ENCODE measurements around the gene CZIB. TPM values are rescaled to one million over a fixed set of nuclear protein-coding genes. Genes with fewer than 3 reads are reported as not detected.

CZIB gene
- total RNA-seq: 58.0 TPM
- long read RNA-seq, transcript C1orf123-201 (8 exons, 1,085 nt): major isoform, 37 of 50 reads
- long read RNA-seq, transcript C1orf123-202 (7 exons, 1,009 nt): minor isoform, 5 of 50 reads
- long read RNA-seq, partial matches to known transcripts: 2 of 50 reads
- long read RNA-seq, other reads (novel, unspliced or antisense): 6 of 50 reads

DNA sequence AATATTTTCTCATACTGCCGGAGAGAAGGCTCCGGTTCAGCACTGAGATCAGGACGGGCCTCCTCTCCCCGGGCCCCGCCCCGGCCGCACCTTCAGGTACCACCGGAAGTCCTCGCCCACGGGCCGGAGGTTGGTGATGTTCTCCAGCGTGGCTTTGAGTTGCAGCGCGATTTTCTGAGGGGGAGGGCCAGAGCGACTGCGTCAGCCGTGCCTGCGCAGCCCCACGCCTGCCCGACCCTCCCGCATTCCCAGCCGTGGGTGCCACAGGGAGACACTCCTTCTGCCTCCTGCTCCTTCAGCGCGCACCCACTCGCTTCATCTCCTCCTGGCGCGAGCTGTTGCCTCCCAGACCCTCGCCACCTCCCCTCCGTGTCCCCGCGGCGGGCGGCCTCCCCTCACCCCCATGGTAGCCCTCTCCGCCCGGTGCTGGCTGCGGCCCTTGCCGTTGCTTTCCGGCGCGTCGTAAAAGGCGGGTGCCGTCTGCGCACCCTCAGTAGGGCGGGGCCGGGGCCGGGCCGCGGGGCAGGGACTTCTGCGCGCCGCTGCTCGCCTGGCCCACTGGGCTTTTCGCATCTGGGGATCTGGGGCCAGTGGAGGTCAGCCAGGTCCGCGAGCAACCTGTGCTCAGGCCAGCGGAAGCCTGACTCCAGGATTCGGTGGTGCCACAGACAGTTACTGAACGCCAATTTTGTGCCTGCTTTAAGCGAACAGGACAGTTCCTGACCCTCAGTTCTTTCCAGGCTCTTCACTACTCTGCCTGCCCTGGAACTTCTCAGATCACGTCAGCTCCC is at the start of gene CZIB:
Gene CZIB, minus strand, starts transcription at position 464 of the 791 bp plus-strand sequence. Its CDS starts 59 bp downstream, at position 405.
- Histone ChIP-seq H3K27me3 (no peaks in the 10 kb centered on the region), H3K36me3 (peaks cover 13% of the 10 kb centered on the region), H3K4me1 (no peaks in the 10 kb centered on the region), H3K4me3 (peak within 1 kb of the TSS; percentile 68), H3K27ac (peak within 1 kb of the TSS; percentile 96), H3K9me3 (no peaks in the 10 kb centered on the region)
- TF ChIP-seq CTCF (IDR thresholded peaks at IDR 0.05): no peak
- peak; percentile 99 for DNase-seq
- intact Hi-C loops (cut with DNase I): no loop called here
- peak; percentile 98 for ATAC-seq

DNA sequence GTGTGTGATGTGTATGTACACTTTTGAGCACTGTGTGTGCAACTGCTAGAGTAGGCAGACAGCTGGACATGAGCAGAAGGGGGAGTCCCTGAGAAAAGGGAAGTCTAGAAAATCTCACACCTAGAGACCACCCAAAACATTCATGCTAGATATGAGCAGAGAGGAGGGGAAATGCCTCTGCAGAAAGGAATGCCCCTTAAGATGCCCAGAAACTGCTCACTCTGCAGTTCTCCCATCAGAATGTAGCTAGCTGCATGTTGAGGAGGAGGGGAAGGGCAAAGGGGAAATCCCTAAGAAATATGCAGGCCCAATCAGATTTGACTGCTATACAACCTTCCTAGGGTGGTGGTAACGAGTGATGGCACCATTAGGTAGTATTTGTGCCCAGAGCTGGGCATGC is 49.7 kb upstream of the CZIB start:
- Histone ChIP-seq H3K27me3 (no peaks in the 10 kb centered on the region), H3K27ac (no peak overlapping the region), H3K4me1 (no peaks in the 10 kb centered on the region), H3K9me3 (no peaks in the 10 kb centered on the region), H3K4me3 (no peak overlapping the region), H3K36me3 (no peaks in the 10 kb centered on the region)
- intact Hi-C loops (cut with DNase I): no loop called here
- ATAC-seq (no peak), DNase-seq (no peak)
- no peak for TF ChIP-seq CTCF (IDR thresholded peaks at IDR 0.05)

GRCh38 chr1:53267761-53268160 is 47.3 kb upstream of the CZIB start:
- Histone ChIP-seq H3K27me3 (no peaks in the 10 kb centered on the region), H3K9me3 (no peaks in the 10 kb centered on the region), H3K4me3 (no peak overlapping the region), H3K4me1 (no peaks in the 10 kb centered on the region), H3K27ac (no peak overlapping the region), H3K36me3 (no peaks in the 10 kb centered on the region)
- intact Hi-C loops (cut with DNase I): no loop called here
- no peak for ATAC-seq
- DNase-seq: no peak
- no peak for TF ChIP-seq CTCF (IDR thresholded peaks at IDR 0.05)

DNA sequence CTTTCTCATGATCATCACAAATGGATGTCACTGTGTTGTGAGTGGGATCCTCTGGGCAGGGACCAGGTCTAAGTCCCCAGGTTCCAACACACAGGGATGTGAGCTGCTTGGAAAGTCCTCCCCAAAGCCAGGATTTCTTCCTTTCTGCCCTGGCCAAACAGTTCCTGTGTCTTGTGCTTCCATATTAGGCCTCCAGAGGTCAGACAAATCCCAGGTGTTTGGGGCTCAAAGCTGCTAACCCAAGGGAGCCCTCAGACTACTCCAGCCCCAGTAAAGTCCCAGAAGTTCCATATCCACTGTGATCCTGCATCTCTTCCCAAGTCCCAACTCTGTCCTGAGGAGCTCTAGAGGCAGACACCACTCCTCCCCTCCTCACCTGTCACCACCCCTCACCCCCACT is 45.6 kb upstream of the CZIB start:
- DNase-seq (no peak), ATAC-seq (no peak)
- TF ChIP-seq CTCF (IDR thresholded peaks at IDR 0.05): no peak
- no peaks in the 10 kb centered on the region for H3K9me3 ChIP-seq
- H3K27me3 ChIP-seq: no peaks in the 10 kb centered on the region
- no peaks in the 10 kb centered on the region for H3K36me3 ChIP-seq
- intact Hi-C loops (cut with DNase I): no loop called here
- H3K4me3 ChIP-seq: no peak overlapping the region
- no peak overlapping the region for H3K27ac ChIP-seq
- H3K4me1 ChIP-seq: no peaks in the 10 kb centered on the region

DNA sequence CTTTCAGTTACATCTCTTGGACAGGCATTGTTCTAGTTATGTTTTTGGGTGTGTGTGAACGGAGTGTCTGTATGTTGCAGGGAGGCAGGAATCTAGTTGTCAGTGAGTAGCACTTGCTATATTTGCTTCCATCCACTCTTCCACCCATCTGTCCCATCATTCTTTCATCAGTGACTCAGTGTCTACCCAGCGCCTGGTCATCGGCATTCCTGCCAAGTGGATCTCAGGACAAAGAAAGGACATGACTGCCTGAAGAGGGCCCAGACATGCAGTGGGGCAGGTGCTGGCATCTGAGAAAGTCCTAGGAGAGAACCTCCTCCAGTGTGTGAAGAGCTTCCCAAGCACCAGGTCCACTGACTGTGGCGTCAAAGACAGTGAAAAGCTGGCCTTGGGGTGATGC is 45.1 kb upstream of the CZIB start:
- DNase-seq (no peak), ATAC-seq (no peak)
- peaks cover 4% of the 10 kb centered on the region for H3K36me3 ChIP-seq
- no peaks in the 10 kb centered on the region for H3K9me3 ChIP-seq
- H3K4me1 ChIP-seq: no peaks in the 10 kb centered on the region
- no peak overlapping the region for H3K27ac ChIP-seq
- intact Hi-C loops (cut with DNase I): no loop called here
- H3K4me3 ChIP-seq: no peak overlapping the region
- H3K27me3 ChIP-seq: no peaks in the 10 kb centered on the region
- no peak for TF ChIP-seq CTCF (IDR thresholded peaks at IDR 0.05)
